Measurements from ENCODE around the gene THAP7.
"Not testable (repeated sequence)": the region's sequence is repeated elsewhere in the genome, so short reads cannot be mapped to it uniquely, and the experiment has no call there.

Gene THAP7

GRCh38 chr22:20978419-20978818 lies 23.5 kb downstream of the THAP7 start:
- no peak for DNase-seq (ENCODE audit: low read depth)

DNA sequence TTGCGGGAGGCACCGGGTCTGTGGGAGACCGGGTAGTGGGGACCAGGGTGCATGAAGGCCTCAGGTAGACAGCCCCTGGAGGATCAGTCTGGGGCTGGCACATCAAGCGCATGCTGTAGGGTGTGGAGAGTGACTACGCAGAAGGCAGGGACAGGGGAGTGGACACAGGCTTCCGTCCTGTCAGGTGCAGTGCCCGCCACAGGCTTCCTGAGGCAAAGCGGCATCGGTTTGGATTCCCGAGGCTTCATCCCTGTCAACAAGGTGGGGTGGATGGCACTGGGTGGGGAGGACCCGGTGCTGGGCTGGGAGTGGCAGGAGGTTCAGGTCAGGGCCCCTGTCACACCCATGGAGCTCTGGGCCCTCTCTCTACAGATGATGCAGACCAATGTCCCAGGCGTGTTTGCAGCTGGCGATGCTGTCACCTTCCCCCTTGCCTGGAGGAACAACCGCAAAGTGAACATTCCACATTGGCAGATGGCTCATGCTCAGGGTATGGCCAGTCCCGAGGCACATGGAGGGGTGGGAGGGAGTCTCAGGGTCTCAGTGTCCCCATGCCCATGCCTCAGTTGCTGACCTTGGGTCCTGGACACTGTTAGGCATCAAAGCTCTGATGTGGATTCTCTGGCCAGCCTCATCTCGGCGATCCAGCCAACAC lies 24.3 kb downstream of the THAP7 start:
- no peak for DNase-seq (ENCODE audit: low read depth)

GRCh38 chr22:20977019-20977418 lies 24.9 kb downstream of the THAP7 start:
- no peak for DNase-seq (ENCODE audit: low read depth)

DNA sequence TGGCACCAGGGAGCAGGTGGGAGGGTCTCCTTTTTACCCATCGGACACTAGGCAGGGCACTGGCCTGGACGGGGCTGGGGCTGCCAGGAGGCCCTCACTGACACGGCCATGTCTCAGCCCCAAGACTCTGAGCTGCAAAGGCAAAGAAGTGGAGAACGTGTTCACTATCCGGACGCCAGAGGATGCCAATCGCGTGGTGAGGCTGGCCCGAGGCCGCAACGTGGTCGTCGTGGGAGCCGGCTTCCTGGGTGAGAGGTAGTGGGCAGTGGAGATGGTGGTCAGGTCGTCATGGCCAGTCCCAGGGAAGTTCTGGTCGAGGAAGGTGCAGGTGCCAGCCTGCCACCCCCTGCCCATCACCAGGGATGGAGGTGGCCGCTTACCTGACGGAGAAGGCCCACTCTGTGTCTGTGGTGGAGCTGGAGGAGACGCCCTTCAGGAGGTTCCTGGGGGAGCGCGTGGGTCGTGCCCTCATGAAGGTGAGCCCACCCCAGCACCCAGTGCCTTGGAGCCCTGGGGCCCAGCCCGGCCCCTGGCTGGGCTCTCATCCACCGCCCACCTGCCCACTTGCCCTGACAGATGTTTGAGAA lies 25.5 kb downstream of the THAP7 start:
- no peak for DNase-seq (ENCODE audit: low read depth)

GRCh38 chr22:20975541-20976290 lies 26.2 kb downstream of the THAP7 start:
- no peak for DNase-seq (ENCODE audit: low read depth)

- no peak for DNase-seq (ENCODE audit: low read depth)
Measured at GRCh38 chr22:20974336-20974955, 27.5 kb downstream of the THAP7 start.

DNA sequence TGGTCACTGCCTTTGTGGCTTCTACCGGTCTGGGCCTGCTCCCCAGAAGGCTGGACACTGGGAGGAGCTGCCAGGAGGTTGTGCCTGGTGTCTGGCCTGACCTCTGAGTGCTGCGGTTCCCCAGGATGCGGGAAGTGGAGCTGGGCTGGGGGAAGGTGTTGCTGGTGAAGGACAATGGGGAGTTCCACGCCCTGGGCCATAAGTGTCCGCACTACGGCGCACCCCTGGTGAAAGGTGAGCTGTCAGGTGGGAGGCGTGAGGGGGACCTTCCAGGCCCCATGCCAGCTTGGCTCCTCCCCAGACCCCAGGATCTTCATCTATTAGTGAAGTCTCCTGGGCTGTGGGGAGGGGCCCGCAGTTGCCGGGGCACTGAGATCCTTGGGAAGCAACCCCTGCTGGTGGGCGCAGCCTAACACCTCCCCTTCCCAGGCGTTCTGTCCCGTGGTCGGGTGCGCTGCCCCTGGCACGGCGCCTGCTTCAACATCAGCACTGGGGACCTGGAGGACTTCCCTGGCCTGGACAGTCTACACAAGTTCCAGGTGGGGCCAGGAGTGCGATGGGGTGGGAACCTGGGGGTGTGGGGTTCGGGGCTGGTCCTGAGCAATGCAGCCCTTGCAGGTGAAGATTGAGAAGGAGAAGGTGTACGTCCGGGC lies 28.2 kb downstream of the THAP7 start:
- DNase-seq (ENCODE audit: low read depth), result no peak

DNA sequence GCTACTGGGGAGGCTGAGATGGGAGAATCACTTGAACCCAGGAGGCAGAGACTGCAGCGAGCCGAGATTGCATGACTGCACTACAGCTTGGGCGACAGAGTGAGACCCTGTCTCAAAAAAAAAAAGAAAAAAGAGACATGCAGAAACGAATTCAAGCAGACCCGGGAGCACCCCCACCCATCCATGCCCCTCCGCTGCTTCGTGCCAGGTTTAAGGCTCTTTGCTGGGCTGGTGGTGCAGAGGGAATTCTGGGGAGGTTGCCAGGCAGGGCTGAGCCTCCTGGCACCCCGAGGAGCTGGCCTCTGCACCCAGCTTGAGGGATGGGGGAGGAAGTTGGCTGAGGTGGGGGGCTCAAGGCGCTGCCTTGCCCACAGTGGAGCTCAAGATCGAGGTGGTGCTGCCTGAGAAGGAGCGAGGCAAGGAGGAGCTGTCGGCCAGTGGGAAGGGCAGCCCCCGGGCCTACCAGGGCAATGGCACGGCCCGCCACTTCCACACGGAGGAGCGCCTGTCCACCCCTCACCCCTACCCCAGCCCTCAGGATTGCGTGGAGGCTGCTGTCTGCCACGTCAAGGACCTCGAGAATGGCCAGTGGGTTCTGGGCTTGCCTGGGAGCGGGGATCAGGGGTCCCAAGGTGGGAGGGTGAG lies 28.9 kb downstream of the THAP7 start:
- DNase-seq (ENCODE audit: low read depth), result no peak

- not testable (repeated sequence) for DNase-seq (ENCODE audit: low read depth)
Measured at GRCh38 chr22:20972014-20972694, 29.8 kb downstream of the THAP7 start.

DNA sequence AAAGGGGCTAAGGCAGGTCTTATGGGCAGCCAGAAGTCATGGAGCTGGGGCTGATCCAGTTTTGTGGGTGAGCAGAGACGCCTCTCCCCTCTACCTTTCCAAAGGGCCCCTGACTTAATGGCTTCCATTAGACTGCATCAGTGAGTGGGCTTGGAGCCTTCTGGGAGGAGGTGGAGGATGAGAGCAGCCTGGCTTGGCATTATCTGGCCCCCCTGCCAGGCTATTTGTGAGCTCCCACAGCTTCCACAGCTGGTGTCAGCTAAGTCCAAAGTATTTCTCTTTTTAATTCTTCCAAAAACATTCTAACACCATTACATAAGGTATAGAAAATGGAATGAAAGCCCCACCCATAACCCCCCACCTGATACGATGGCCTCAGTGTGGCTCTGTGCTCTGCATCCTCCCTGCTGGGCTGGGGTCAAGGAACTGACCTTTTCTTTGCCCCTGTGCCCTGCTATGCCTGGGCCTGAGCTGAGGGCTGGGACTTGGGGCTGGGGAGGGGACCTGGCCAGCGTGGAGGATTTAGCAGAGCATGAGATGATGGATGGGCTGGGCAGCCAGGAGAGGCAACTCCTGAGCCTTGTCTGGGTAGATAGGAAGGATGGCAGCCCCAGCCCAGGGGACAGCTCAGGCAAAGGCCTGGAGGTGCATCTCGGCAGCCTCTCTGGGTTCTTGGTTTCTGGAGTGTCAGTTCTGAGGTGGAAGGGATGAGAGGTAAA lies 30.8 kb downstream of the THAP7 start:
- no peak for DNase-seq (ENCODE audit: low read depth)

DNA sequence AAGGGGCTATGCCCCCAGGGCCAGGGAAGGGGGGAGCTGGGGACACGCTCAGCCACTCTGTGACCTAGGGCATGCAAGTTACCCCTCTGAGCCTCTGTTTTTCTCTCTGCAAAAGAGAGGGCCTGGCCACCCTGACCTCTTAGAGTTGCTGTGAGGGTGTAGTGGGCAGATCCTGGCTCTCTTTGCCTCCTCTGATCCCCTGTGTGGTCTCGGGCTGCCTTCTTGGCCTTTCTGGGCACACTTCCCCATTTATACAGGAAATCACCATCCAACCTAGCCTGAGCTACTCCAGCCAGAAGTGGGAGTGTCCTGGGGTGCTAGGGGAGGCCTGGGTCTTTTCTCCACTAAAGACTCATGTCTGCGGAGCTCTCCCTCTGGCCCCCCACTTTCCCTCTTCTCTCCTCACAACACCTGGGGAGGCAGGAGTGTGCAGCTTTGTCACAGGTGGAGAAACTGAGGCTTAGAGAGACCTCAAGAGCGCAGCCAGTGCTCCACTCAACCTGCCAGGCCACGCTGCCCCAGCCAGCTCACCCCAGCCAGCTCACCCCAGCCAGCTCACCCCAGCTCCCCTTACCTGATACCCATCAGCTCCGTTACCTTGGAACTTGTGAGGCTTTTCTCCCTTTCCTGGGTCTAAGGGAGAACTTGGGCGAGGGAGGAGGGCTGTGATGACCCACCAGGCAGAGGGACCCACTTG lies 33.5 kb downstream of the THAP7 start:
- no peak for DNase-seq (ENCODE audit: low read depth)

- no peak for DNase-seq (ENCODE audit: low read depth)
Measured at GRCh38 chr22:20967697-20968211, 34.2 kb downstream of the THAP7 start.

DNA sequence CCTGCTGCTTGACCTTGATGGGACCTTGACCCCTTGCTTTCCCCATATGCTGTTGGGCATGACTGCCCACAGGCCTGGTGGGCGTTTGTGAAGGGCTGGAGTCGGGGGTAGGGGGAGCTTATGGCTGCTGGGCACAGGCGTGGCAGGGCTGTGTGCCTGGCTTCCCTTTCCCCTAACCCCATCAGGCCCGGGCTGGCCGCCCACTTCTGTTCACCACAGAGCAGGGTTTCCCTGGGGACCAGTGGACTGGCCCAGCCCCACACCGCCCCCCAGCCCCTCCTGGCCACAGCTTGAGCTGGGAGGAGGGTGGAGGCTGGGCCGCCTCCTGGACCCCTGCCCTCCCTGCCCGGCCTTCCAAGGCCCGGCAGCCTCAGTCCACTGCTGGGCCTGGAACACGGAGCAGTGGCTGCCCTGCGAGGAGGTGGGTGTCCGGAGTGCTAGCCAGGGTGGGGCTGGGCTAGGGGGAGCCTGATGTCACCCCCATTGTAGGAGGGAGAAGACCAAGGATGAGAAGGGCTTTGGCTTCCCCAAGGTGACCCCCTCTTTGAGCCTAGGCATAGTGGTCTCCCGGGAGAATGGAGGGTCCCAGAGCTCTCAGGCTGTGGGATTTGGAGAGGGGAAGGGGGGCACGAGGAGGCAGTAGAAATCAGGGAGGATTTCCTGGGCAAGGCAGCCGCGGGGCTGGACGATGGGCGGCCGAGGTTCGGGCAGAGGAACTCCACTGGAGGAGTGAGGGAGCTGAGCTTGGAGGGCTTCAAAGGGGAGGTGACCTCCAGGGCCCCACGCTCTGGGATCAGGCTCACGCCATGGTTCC lies 34.8 kb downstream of the THAP7 start, which contains the start of gene AIFM3:
TSS of gene AIFM3 (plus strand) at position 373 of the 814 bp plus-strand sequence. CDS start 690 bp downstream, outside the sequence.
- no peak for DNase-seq (ENCODE audit: low read depth)

- DNase-seq (ENCODE audit: low read depth), result no peak
Measured at GRCh38 chr22:20965888-20966855, 35.7 kb downstream of the THAP7 start.

GRCh38 chr22:20965104-20965887 lies 36.6 kb downstream of the THAP7 start:
- DNase-seq (ENCODE audit: low read depth), result no peak

DNA sequence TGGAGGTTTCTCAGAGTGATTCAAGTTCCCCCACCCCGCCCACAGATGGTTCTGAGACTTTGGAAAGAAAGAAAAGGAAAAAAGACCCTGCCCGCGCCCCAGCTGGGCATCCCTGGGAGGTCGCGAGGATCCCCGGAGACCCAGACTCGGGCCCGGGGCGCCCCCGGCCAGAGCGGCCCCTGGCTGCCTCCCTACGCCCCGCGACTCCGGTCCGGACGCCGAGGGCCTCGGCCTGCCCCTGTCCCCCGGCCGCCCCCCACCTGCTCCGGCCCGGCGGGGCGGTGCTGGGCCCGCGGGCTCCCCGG lies 37.2 kb downstream of the THAP7 start:
- DNase-seq (ENCODE audit: low read depth), result no peak

Measured in stimulated activated CD8-positive, alpha-beta memory T cell treated with anti-CD3 and anti-CD28 coated beads, Interleukin-7, amount 100 ng/mL, for 24 hours (primary cell).